Hepatocyte (in vitro differentiated cells): ENCODE results near the gene ANKRD16. TPM values are rescaled to one million over a fixed set of nuclear protein-coding genes. Genes with fewer than 3 reads are reported as not detected.

Source experiments
- DNase-seq: peaks from one replicate; pipeline ENCODE4 v3.0.0-alpha.2; 2016; ENCODE audit warnings: low spot score
- H2AFZ ChIP-seq: fragments of 200-600 bp; sonication (generic); 2 replicates; pipeline ENCODE4 v1.6.0; 2016; ENCODE audit warnings: antibody characterized with exemption, mild to moderate bottlenecking
- H3K27ac ChIP-seq: fragments of 200-600 bp; sonication (generic); 2 replicates; pipeline ENCODE4 v1.5.1; 2016; ENCODE audit warnings: mild to moderate bottlenecking
- H3K27me3 ChIP-seq: fragments of 200-600 bp; sonication (generic); 2 replicates; pipeline ENCODE4 v1.6.1; 2016
- H3K36me3 ChIP-seq: fragments of 200-600 bp; sonication (generic); replicated peaks from 2 replicates; pipeline ENCODE4 v1.5.1; 2016; ENCODE audit warnings: low read depth; ENCODE audit not compliant: insufficient read depth
- H3K4me1 ChIP-seq: fragments of 200-600 bp; sonication (generic); 2 replicates; pipeline ENCODE4 v1.5.1; 2016; ENCODE audit warnings: mild to moderate bottlenecking, moderate library complexity; ENCODE audit not compliant: insufficient read depth
- H3K4me2 ChIP-seq: fragments of 200-600 bp; sonication (generic); 2 replicates; pipeline ENCODE4 v1.6.0; 2016
- H3K4me3 ChIP-seq: fragments of 200-600 bp; sonication (generic); 2 replicates; pipeline ENCODE4 v1.5.1; 2016; ENCODE audit warnings: mild to moderate bottlenecking
- H3K79me2 ChIP-seq: fragments of 200-600 bp; sonication (generic); 2 replicates; pipeline ENCODE4 v1.6.0; 2017; ENCODE audit warnings: mild to moderate bottlenecking
- H3K9me2 ChIP-seq: fragments of 200-600 bp; sonication (generic); replicated peaks from 2 replicates; pipeline ENCODE4 v1.6.0; 2017; ENCODE audit warnings: mild to moderate bottlenecking; ENCODE audit not compliant: insufficient read depth
- H3K9me3 ChIP-seq: fragments of 200-600 bp; sonication (generic); 2 replicates; pipeline ENCODE4 v1.5.1; 2016; ENCODE audit warnings: low read depth, mild to moderate bottlenecking
- H4K20me1 ChIP-seq: fragments of 200-600 bp; sonication (generic); 2 replicates; pipeline ENCODE4 v1.6.0; 2016; ENCODE audit warnings: mild to moderate bottlenecking; ENCODE audit not compliant: insufficient read depth, poor library complexity, severe bottlenecking
- EZH2 ChIP-seq: fragments of 200-600 bp; sonication (generic); IDR thresholded peaks from 2 replicates; pipeline ENCODE4 v1.6.1; 2016; ENCODE audit warnings: antibody characterized with exemption, mild to moderate bottlenecking, borderline replicate concordance
- EZH2phosphoT487 ChIP-seq: fragments of 200-600 bp; sonication (generic); IDR thresholded peaks from one replicate; pipeline ENCODE4 v1.6.1; 2018; ENCODE audit warnings: antibody characterized with exemption, mild to moderate bottlenecking, low read depth, moderate library complexity; ENCODE audit not compliant: unreplicated experiment, severe bottlenecking
- WGBS: methylation state at CpG from one replicate; pipeline ENCODE4 v1.1.6; 2016; ENCODE audit warnings: low lambda C conversion rate; ENCODE audit errors: missing lambda C conversion rate; 5-methylcytosine and 5-hydroxymethylcytosine counted together
- polyA plus RNA-seq: library from polyadenylated mRNA; unstranded; fragments of >200 nt; fragmentation: Nextera tagmentation; extraction: Ambion mirVana; gene quantifications from 2 replicates; pipeline ENCODE4 v1.2.1, GENCODE V29; 2016
- total RNA-seq: library from RNA; depleted of rRNA; stranded (reverse); fragments of >200 nt; gene quantifications from 2 replicates; pipeline ENCODE4 v1.2.3, GENCODE V29; 2014
- TF ChIP-seq, protein P1 (sequence below): fragments of 200-600 bp; sonication (generic); IDR thresholded peaks from 2 replicates; pipeline ENCODE4 v1.5.1; 2016; ENCODE audit warnings: antibody characterized with exemption, mild to moderate bottlenecking; ENCODE audit not compliant: poor library complexity

The ANKRD16 gene
- total and polyA plus RNA-seq, 2 experiments from 2014 or later: 6.8 to 15.7 TPM

DNA sequence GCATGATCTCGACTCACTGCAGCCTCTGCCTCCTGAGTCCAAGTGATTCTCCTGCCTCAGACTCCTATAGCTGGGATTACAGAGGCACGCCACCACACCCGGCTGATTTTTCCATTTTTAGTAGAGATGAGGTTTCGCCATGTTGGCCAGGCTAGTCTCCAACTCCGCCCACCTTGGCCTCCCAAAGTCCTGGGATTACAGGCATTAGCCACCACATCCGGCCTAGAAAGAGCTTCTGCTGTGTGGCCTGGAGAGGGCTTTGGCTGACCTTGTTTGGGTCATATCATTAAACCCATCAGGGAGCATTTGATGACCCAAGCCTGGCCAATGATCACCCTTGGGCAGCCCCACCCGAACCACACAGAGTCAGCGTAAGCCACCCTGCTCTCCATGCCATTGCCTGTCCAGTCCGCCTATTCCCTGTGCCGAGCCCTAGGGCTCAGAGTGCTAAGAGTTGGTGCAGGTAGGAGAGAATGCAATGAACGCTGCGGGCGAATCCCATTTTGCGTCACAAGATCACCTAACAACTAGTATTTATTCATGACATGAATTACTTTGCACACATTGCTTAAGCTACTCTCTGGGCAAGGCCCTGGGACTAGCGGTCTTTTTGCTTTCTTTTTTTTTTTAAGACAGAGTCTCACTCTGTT lies 54.1 kb downstream of the ANKRD16 start:
- 94% methylated on average over 15 of the region's 15 CpGs for WGBS
- no peaks in the 10 kb centered on the region for H3K79me2 ChIP-seq
- H3K9me3 ChIP-seq: no peaks in the 10 kb centered on the region
- H2AFZ ChIP-seq: no peak overlapping the region
- H3K27ac ChIP-seq: no peak overlapping the region
- no peak for DNase-seq
- H3K4me3 ChIP-seq: no peak overlapping the region
- TF ChIP-seq, protein P1, sequence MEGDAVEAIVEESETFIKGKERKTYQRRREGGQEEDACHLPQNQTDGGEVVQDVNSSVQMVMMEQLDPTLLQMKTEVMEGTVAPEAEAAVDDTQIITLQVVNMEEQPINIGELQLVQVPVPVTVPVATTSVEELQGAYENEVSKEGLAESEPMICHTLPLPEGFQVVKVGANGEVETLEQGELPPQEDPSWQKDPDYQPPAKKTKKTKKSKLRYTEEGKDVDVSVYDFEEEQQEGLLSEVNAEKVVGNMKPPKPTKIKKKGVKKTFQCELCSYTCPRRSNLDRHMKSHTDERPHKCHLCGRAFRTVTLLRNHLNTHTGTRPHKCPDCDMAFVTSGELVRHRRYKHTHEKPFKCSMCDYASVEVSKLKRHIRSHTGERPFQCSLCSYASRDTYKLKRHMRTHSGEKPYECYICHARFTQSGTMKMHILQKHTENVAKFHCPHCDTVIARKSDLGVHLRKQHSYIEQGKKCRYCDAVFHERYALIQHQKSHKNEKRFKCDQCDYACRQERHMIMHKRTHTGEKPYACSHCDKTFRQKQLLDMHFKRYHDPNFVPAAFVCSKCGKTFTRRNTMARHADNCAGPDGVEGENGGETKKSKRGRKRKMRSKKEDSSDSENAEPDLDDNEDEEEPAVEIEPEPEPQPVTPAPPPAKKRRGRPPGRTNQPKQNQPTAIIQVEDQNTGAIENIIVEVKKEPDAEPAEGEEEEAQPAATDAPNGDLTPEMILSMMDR: no peak
- no peak for TF ChIP-seq EZH2
- no peak for TF ChIP-seq EZH2phosphoT487
- H3K4me2 ChIP-seq: no peak overlapping the region
- H4K20me1 ChIP-seq: no peaks in the 10 kb centered on the region
- no peaks in the 10 kb centered on the region for H3K27me3 ChIP-seq
- H3K36me3 ChIP-seq: no peaks in the 10 kb centered on the region
- no peaks in the 10 kb centered on the region for H3K4me1 ChIP-seq
- H3K9me2 ChIP-seq: no peaks in the 10 kb centered on the region

DNA sequence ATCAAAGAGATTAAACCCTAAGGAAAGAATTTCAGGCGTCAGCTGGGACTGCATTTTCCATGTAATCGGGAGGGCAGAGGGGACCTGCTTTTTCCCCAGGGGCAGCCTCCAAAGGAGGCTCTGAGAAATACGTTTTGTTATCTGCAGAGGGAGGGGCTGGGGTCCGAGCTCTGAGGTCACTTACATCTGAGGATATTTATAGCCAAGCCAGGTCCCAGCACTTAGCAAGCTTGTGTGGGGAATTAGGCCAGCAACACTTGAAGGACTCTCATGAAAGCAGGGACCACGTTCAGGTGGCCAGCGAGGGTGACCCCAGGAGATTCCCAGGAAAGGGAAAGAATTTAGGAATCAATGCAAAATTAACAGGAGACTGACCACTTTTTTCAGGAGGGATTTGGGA lies 55.9 kb downstream of the ANKRD16 start:
- Histone ChIP-seq H3K9me2 (no peaks in the 10 kb centered on the region), H3K27me3 (no peaks in the 10 kb centered on the region), H3K4me3 (no peak overlapping the region), H4K20me1 (no peaks in the 10 kb centered on the region), H3K79me2 (no peaks in the 10 kb centered on the region), H3K36me3 (no peaks in the 10 kb centered on the region), H3K4me2 (no peak overlapping the region), H3K27ac (no peak overlapping the region), H3K9me3 (no peaks in the 10 kb centered on the region), H2AFZ (no peak overlapping the region), H3K4me1 (no peaks in the 10 kb centered on the region)
- 49% methylated on average over 6 of the region's 6 CpGs for WGBS
- TF ChIP-seq, protein P1: no peak
- TF ChIP-seq EZH2: no peak
- TF ChIP-seq EZH2phosphoT487: no peak
- no peak for DNase-seq

DNA sequence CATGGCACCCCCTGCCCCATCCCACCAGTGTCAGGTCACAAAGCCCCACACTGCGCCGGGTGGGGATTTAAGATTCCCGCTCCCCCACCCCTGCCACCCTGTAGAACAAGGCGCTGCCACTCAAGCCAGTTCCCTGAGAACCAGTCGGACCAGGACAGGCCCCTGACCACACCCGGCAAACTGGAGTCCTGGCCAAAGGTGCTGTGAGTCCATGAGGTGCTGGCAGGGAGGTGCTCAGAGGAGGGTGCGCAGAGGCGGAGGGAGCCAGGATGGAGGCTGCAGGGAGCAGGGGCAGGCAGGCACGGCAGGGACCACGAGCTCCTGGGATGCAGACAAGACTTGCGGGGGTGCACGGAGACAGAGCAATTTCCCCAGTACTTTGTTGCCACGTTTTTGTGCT lies 56.7 kb downstream of the ANKRD16 start:
- Histone ChIP-seq H2AFZ (no peak overlapping the region), H3K9me3 (no peaks in the 10 kb centered on the region), H4K20me1 (no peaks in the 10 kb centered on the region), H3K36me3 (no peaks in the 10 kb centered on the region), H3K4me3 (no peak overlapping the region), H3K27ac (no peak overlapping the region), H3K9me2 (no peaks in the 10 kb centered on the region), H3K4me2 (no peak overlapping the region), H3K27me3 (no peaks in the 10 kb centered on the region), H3K79me2 (no peaks in the 10 kb centered on the region), H3K4me1 (no peaks in the 10 kb centered on the region)
- DNase-seq: no peak
- TF ChIP-seq EZH2 (no peak), EZH2phosphoT487 (no peak)
- TF ChIP-seq, protein P1: no peak
- 87% methylated on average over 13 of the region's 13 CpGs for WGBS

DNA sequence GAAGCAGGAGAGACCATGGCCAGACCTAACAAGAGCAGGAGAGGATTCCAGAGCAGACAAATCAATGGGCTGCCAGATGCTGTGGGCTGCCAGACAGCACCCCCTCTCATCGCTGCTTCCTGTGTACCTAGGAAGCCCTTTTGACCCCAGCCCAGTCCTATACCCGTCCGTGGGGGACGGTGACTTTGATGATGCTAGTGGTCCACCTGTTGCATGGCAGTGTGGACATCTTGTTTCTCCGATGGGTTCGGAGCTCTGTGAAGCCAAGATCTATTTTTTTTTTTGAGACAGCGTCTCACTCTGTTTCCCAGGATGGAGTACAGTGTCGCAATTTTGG lies 58.3 kb downstream of the ANKRD16 start:
- H3K27ac ChIP-seq: no peak overlapping the region
- H4K20me1 ChIP-seq: no peaks in the 10 kb centered on the region
- WGBS: 87% methylated on average over 8 of the region's 8 CpGs
- H3K4me2 ChIP-seq: no peak overlapping the region
- no peak for TF ChIP-seq EZH2phosphoT487
- no peak for TF ChIP-seq EZH2
- TF ChIP-seq, protein P1: no peak
- H3K4me1 ChIP-seq: no peaks in the 10 kb centered on the region
- H3K79me2 ChIP-seq: no peaks in the 10 kb centered on the region
- no peak for DNase-seq
- no peaks in the 10 kb centered on the region for H3K36me3 ChIP-seq
- H3K4me3 ChIP-seq: no peak overlapping the region
- H2AFZ ChIP-seq: no peak overlapping the region
- no peaks in the 10 kb centered on the region for H3K9me3 ChIP-seq
- no peaks in the 10 kb centered on the region for H3K27me3 ChIP-seq
- H3K9me2 ChIP-seq: no peaks in the 10 kb centered on the region
